Common myeloid progenitor, CD34-positive (primary cell): Measurements from ENCODE around the gene KIAA1958.
A peak's percentile ranks its signal among the peaks of the same experiment; 100 is the strongest.

Source experiments
- CTCF ChIA-PET: fragments of 350-600 bp; sonication (Branson Sonifier 250); formaldehyde crosslinking; loops from one replicate; lab custom pipeline; 2021; ENCODE audit warnings: antibody characterized with exemption; lab: Charles Lee
- POLR2A ChIA-PET: fragments of 350-600 bp; sonication (Branson Sonifier 250); formaldehyde crosslinking; loops from one replicate; lab custom pipeline; 2021; ENCODE audit warnings: antibody characterized with exemption; lab: Charles Lee
- DNase-seq, 3 donors: peaks; one replicate each; pipeline versions ENCODE4 v3.0.0 to v3.0.0-alpha.2; 2013
- H3K27ac ChIP-seq, 2 experiments: 1 replicate in 1 of 2; 2 replicates in 1 of 2; pipeline ENCODE4 v1.7.0; 2013; ENCODE audit warnings: inconsistent platforms in 2 of 2, low read length in 2 of 2, mild to moderate bottlenecking in 2 of 2, low read depth in 1 of 2, moderate library complexity in 1 of 2; ENCODE audit not compliant: severe bottlenecking in 2 of 2, insufficient read depth in 1 of 2, poor library complexity in 1 of 2
- H3K27me3 ChIP-seq, 5 experiments: replicated peaks in 2 of 5; 1 replicate in 3 of 5; 2 replicates in 2 of 5; pipeline versions ENCODE4 v1.6.1 to v1.7.0; 2013; ENCODE audit warnings: low read length in 4 of 5, mild to moderate bottlenecking in 2 of 5, moderate library complexity in 2 of 5, inconsistent platforms in 1 of 5; ENCODE audit not compliant: insufficient read depth in 5 of 5, control insufficient read depth in 4 of 5
- H3K36me3 ChIP-seq, 4 experiments: 1 replicate in 2 of 4; 2 replicates in 2 of 4; pipeline versions ENCODE4 v1.6.1 to v1.7.0; 2013; ENCODE audit warnings: low read length in 3 of 4, control low read depth in 1 of 4, mild to moderate bottlenecking in 1 of 4; ENCODE audit not compliant: control insufficient read depth in 4 of 4, insufficient read depth in 4 of 4
- H3K4me1 ChIP-seq, 4 experiments: 1 replicate in 3 of 4; 2 replicates in 1 of 4; pipeline versions ENCODE4 v1.6.1 to v1.7.1; 2013; ENCODE audit warnings: low read length in 3 of 4, mild to moderate bottlenecking in 3 of 4, control low read depth in 1 of 4, inconsistent platforms in 1 of 4, moderate library complexity in 1 of 4; ENCODE audit not compliant: control insufficient read depth in 4 of 4, insufficient read depth in 4 of 4; ENCODE audit errors: control extremely low read depth in 1 of 4
- H3K4me3 ChIP-seq, 7 experiments: 1 replicate in 4 of 7; 2 replicates in 3 of 7; pipeline versions ENCODE4 v1.5.1 to v1.7.0; 2013; ENCODE audit warnings: mild to moderate bottlenecking in 7 of 7, low read length in 6 of 7, moderate library complexity in 6 of 7, inconsistent platforms in 2 of 7, low read depth in 2 of 7, control low read depth in 1 of 7; ENCODE audit not compliant: insufficient read depth in 4 of 7, control insufficient read depth in 1 of 7; ENCODE audit errors: extremely low read depth in 1 of 7
- H3K9me3 ChIP-seq, 5 experiments: 1 replicate in 4 of 5; 2 replicates in 1 of 5; pipeline versions ENCODE4 v1.6.1 to v1.7.1; 2013; ENCODE audit warnings: low read length in 4 of 5, mild to moderate bottlenecking in 2 of 5, inconsistent platforms in 1 of 5, low read depth in 1 of 5, moderate library complexity in 1 of 5; ENCODE audit not compliant: control insufficient read depth in 4 of 5, insufficient read depth in 2 of 5; ENCODE audit errors: control extremely low read depth in 1 of 5
- WGBS: methylation state at CpG from one replicate; pipeline ENCODE4 v1.1.5; 2013; ENCODE audit not compliant: insufficient coverage; 5-methylcytosine and 5-hydroxymethylcytosine counted together

Gene KIAA1958

GRCh38 chr9:112445196-112445595 is 41.4 kb upstream of the KIAA1958 start:
- Histone ChIP-seq H3K27me3 (no peaks in the 10 kb centered on the region), H3K36me3 (peaks cover 0 to 3% (median 2%) of the 10 kb centered on the region in 4 experiments), H3K27ac (no peak overlapping the region), H3K9me3 (no peaks in the 10 kb centered on the region), H3K4me1 (peaks cover 0 to 31% (median 15%) of the 10 kb centered on the region in 4 experiments), H3K4me3 (no peak overlapping the region)
- WGBS: no CpG with 5 or more reads among the region's 1 CpG
- ChIA-PET CTCF (interaction anchor here (0.6 to 3.3 kb wide), 12 partner anchors 11 to 348 kb away, joined by 3 to 13 read pairs (median 4); partner anchors contain the start of gene INIP), POLR2A (no interaction called here)
- DNase-seq: no peak

GRCh38 chr9:112446080-112446479 is 40.5 kb upstream of the KIAA1958 start:
- Histone ChIP-seq H3K9me3 (no peaks in the 10 kb centered on the region), H3K27me3 (no peaks in the 10 kb centered on the region), H3K36me3 (peaks cover 0 to 3% (median under 1%) of the 10 kb centered on the region in 4 experiments), H3K4me1 (peaks cover 0 to 34% (median 16%) of the 10 kb centered on the region in 4 experiments), H3K27ac (no peak overlapping the region), H3K4me3 (no peak overlapping the region)
- 100% methylated on average over 1 of the region's 2 CpGs for WGBS
- POLR2A ChIA-PET: no interaction called here
- no peak for DNase-seq
- CTCF ChIA-PET: interaction anchor here (1.1 to 1.5 kb wide), 6 partner anchors 11 to 268 kb away, joined by 3 to 5 read pairs (median 4); no protein-coding TSS in a partner anchor

GRCh38 chr9:112446526-112446925 is 40.1 kb upstream of the KIAA1958 start:
- H3K4me3 ChIP-seq: no peak overlapping the region
- H3K9me3 ChIP-seq: no peaks in the 10 kb centered on the region
- H3K27me3 ChIP-seq: no peaks in the 10 kb centered on the region
- no peak for DNase-seq
- peaks cover 0 to 36% (median 16%) of the 10 kb centered on the region in 4 experiments for H3K4me1 ChIP-seq
- WGBS: 89% methylated on average over 2 of the region's 2 CpGs
- H3K36me3 ChIP-seq: peaks cover 0 to 3% (median 0%) of the 10 kb centered on the region in 4 experiments
- no peak overlapping the region for H3K27ac ChIP-seq
- POLR2A ChIA-PET: no interaction called here
- CTCF ChIA-PET: interaction anchor here (1.2 to 1.4 kb wide), 3 partner anchors 12 to 347 kb away, joined by 3 to 4 read pairs (median 3); no protein-coding TSS in a partner anchor

- H3K27me3 ChIP-seq: no peaks in the 10 kb centered on the region
- peak in 2 of 3 donors; percentile 33 to 59 for DNase-seq
- no peak overlapping the region for H3K27ac ChIP-seq
- POLR2A ChIA-PET: no interaction called here
- CTCF ChIA-PET: interaction anchor here (1.2 to 1.4 kb wide), 3 partner anchors 12 to 346 kb away, joined by 3 to 4 read pairs (median 3); no protein-coding TSS in a partner anchor
- H3K4me3 ChIP-seq: peak overlapping the region in 1 of 7 experiments; percentile 1
- peaks cover 0 to 3% (median under 1%) of the 10 kb centered on the region in 4 experiments for H3K36me3 ChIP-seq
- H3K9me3 ChIP-seq: no peaks in the 10 kb centered on the region
- WGBS: 11% methylated on average over 1 of the region's 2 CpGs
- peaks cover 0 to 36% (median 16%) of the 10 kb centered on the region in 4 experiments for H3K4me1 ChIP-seq
Measured at GRCh38 chr9:112447283-112447761, 39.3 kb upstream of the KIAA1958 start.

- Histone ChIP-seq H3K9me3 (peaks cover 0 to 4% (median 0%) of the 10 kb centered on the region in 5 experiments), H3K36me3 (peaks cover 4 to 26% (median 11%) of the 10 kb centered on the region in 4 experiments), H3K27ac (no peak overlapping the region), H3K27me3 (no peaks in the 10 kb centered on the region), H3K4me3 (no peak overlapping the region), H3K4me1 (peaks cover 0 to 5% (median 1%) of the 10 kb centered on the region in 4 experiments)
- POLR2A ChIA-PET: no interaction called here
- CTCF ChIA-PET: interaction anchor here (0.7 to 1.3 kb wide), 4 partner anchors 12 to 104 kb away, joined by 3 to 4 read pairs (median 4); no protein-coding TSS in a partner anchor
- DNase-seq: no peak
- no CpG with 5 or more reads among the region's 1 CpG for WGBS
Measured at GRCh38 chr9:112462855-112463254, 23.8 kb upstream of the KIAA1958 start.

- H3K4me1 ChIP-seq: no peaks in the 10 kb centered on the region
- H3K9me3 ChIP-seq: peaks cover 0 to 4% (median 0%) of the 10 kb centered on the region in 5 experiments
- no peak for DNase-seq
- CTCF ChIA-PET: no interaction called here
- H3K27me3 ChIP-seq: no peaks in the 10 kb centered on the region
- H3K36me3 ChIP-seq: peaks cover 4 to 22% (median 7%) of the 10 kb centered on the region in 4 experiments
- no peak overlapping the region for H3K4me3 ChIP-seq
- POLR2A ChIA-PET: no interaction called here
- no peak overlapping the region for H3K27ac ChIP-seq
- WGBS: 100% methylated on average over 2 of the region's 4 CpGs
Measured at GRCh38 chr9:112465352-112465751, 21.3 kb upstream of the KIAA1958 start.

GRCh38 chr9:112472996-112473395 is 13.6 kb upstream of the KIAA1958 start:
- POLR2A ChIA-PET: interaction anchor here (0.5 kb wide), 1 partner anchor 112 kb away, joined by 6 read pairs; no protein-coding TSS in a partner anchor
- no peak overlapping the region for H3K4me3 ChIP-seq
- H3K4me1 ChIP-seq: no peaks in the 10 kb centered on the region
- 100% methylated on average over 3 of the region's 3 CpGs for WGBS
- peaks cover 0 to 10% (median 5%) of the 10 kb centered on the region in 5 experiments for H3K9me3 ChIP-seq
- CTCF ChIA-PET: no interaction called here
- no peak for DNase-seq
- peaks cover 2 to 10% (median 6%) of the 10 kb centered on the region in 4 experiments for H3K36me3 ChIP-seq
- H3K27me3 ChIP-seq: no peaks in the 10 kb centered on the region
- no peak overlapping the region for H3K27ac ChIP-seq
